Measurements from ENCODE around the gene PNKP. TPM values are rescaled to one million over a fixed set of nuclear protein-coding genes. Genes with fewer than 3 reads are reported as not detected.

PNKP gene
- total and polyA plus RNA-seq, 2 of the 8 experiments (the other 6 are each of a cell fraction or from before 2014, with no cell fraction given), result 45.8 to 105 TPM

- no peak for TF ChIP-seq CHD7 (IDR thresholded peaks at IDR 0.05; ENCODE audit: insufficient replicate concordance, low read length)
- TF ChIP-seq CBX5 (IDR thresholded peaks at IDR 0.05; ENCODE audit: low read depth, low read length), result no peak
- no peak for TF ChIP-seq NRF1 (IDR thresholded peaks at IDR 0.05; ENCODE audit: low read depth, low read length)
- no peak for TF ChIP-seq BCL11A (IDR thresholded peaks at IDR 0.05; ENCODE audit: low read depth in 2 of 2, low read length in 2 of 2)
- peak; percentile 7 to 84 for TF ChIP-seq POLR2A (IDR thresholded peaks at IDR 0.05; ENCODE audit: control extremely low read depth in 1 of 2, low read depth in 2 of 2, low read length in 2 of 2)
- peak; percentile 45; the same call in 1 of the 2 replicates for TF ChIP-seq CHD2 (IDR thresholded peaks at IDR 0.05; ENCODE audit: low read length)
- TF ChIP-seq CBX8 (IDR thresholded peaks at IDR 0.05; ENCODE audit: borderline replicate concordance, low read depth, low read length), result no peak
- no peak for TF ChIP-seq CEBPB (IDR thresholded peaks at IDR 0.05; ENCODE audit: low read depth, low read length)
- TF ChIP-seq SIRT6 (IDR thresholded peaks at IDR 0.05; ENCODE audit: low read length), result no peak
Measured at GRCh38 chr19:49866933-49867782, at the start of gene PNKP (continued).

Measured in H1 (cell line).